H9 (cell line): ENCODE results near the gene MEP1A. TPM values are rescaled to one million over a fixed set of nuclear protein-coding genes. Genes with fewer than 3 reads are reported as not detected.
A peak's percentile ranks its signal among the peaks of the same experiment; 100 is the strongest.

Source experiments
- DNase-seq: peaks from one replicate; pipeline ENCODE4 v3.0.0-alpha.2; 2017
- H2AFZ ChIP-seq: one replicate; pipeline ENCODE4 v1.6.1; 2013; ENCODE audit warnings: mild to moderate bottlenecking, low read length, control low read depth, moderate library complexity
- H2AK5ac ChIP-seq: 2 replicates; pipeline ENCODE4 v1.6.1; 2013; ENCODE audit warnings: low read length, control low read depth, mixed read lengths; ENCODE audit not compliant: insufficient read length
- H2BK120ac ChIP-seq: one replicate; pipeline ENCODE4 v1.6.1; 2013; ENCODE audit warnings: low read depth, mild to moderate bottlenecking, low read length, control low read depth, inconsistent platforms; ENCODE audit not compliant: poor library complexity, severe bottlenecking
- H2BK12ac ChIP-seq: 2 replicates; pipeline ENCODE4 v1.6.1; 2013; ENCODE audit warnings: low read length, control low read depth, mixed read lengths, low read depth; ENCODE audit not compliant: insufficient read length
- H2BK15ac ChIP-seq: 2 replicates; pipeline ENCODE4 v1.6.1; 2013; ENCODE audit warnings: low read depth, low read length, control low read depth
- H2BK20ac ChIP-seq: one replicate; pipeline ENCODE4 v1.6.1; 2013; ENCODE audit warnings: low read depth, mild to moderate bottlenecking, low read length, control low read depth, inconsistent platforms; ENCODE audit not compliant: poor library complexity, severe bottlenecking
- H2BK5ac ChIP-seq: 2 replicates; pipeline ENCODE4 v1.6.1; 2013; ENCODE audit warnings: low read length, control low read depth, mixed read lengths; ENCODE audit not compliant: insufficient read length
- H3K14ac ChIP-seq: 2 replicates; pipeline ENCODE4 v1.6.1; 2013; ENCODE audit warnings: low read length, control low read depth; ENCODE audit not compliant: insufficient read depth
- H3K18ac ChIP-seq: 2 replicates; pipeline ENCODE4 v1.6.1; 2013; ENCODE audit warnings: low read depth, mild to moderate bottlenecking, mixed read lengths, low read length, control low read depth; ENCODE audit not compliant: insufficient read length
- H3K23ac ChIP-seq: 2 replicates; pipeline ENCODE4 v1.6.1; 2013; ENCODE audit warnings: low read length, control low read depth, mixed read lengths, low read depth; ENCODE audit not compliant: insufficient read length
- H3K23me2 ChIP-seq: 2 replicates; pipeline ENCODE4 v1.6.1; 2013; ENCODE audit warnings: low read depth, mild to moderate bottlenecking, mixed read lengths, low read length, control low read depth; ENCODE audit not compliant: insufficient read length, poor library complexity, severe bottlenecking
- H3K27ac ChIP-seq: 2 replicates; pipeline ENCODE4 v1.5.1; 2013; ENCODE audit warnings: low read length, control low read depth, mixed read lengths, low read depth; ENCODE audit not compliant: insufficient read length
- H3K27me3 ChIP-seq: 2 replicates; pipeline ENCODE4 v1.6.1; 2013; ENCODE audit warnings: low read length, control low read depth, inconsistent platforms; ENCODE audit not compliant: insufficient read depth
- H3K4ac ChIP-seq: 2 replicates; pipeline ENCODE4 v1.6.1; 2013; ENCODE audit warnings: low read depth, mild to moderate bottlenecking, control low read depth, inconsistent platforms, low read length, moderate library complexity
- H3K4me1 ChIP-seq: 2 replicates; pipeline ENCODE4 v1.6.1; 2013; ENCODE audit warnings: low read length, control low read depth, inconsistent platforms; ENCODE audit not compliant: insufficient read depth
- H3K4me2 ChIP-seq: 2 replicates; pipeline ENCODE4 v1.6.1; 2013; ENCODE audit warnings: low read length, control low read depth, mixed read lengths; ENCODE audit not compliant: insufficient read length, insufficient read depth
- H3K56ac ChIP-seq: 2 replicates; pipeline ENCODE4 v1.6.1; 2013; ENCODE audit warnings: low read depth, mild to moderate bottlenecking, mixed read lengths, low read length, control low read depth; ENCODE audit not compliant: insufficient read length
- H3K79me1 ChIP-seq: 2 replicates; pipeline ENCODE4 v1.6.1; 2013; ENCODE audit warnings: low read depth, mild to moderate bottlenecking, moderate library complexity, low read length, control low read depth, inconsistent platforms; ENCODE audit not compliant: insufficient read depth, poor library complexity, severe bottlenecking
- H3K79me2 ChIP-seq: 2 replicates; pipeline ENCODE4 v1.6.1; 2013; ENCODE audit warnings: low read length, control low read depth, inconsistent platforms; ENCODE audit not compliant: insufficient read depth
- H3K9ac ChIP-seq: 2 replicates; pipeline ENCODE4 v1.6.1; 2013; ENCODE audit warnings: low read length, control low read depth, mixed read lengths; ENCODE audit not compliant: insufficient read length; ENCODE audit errors: extremely low read depth
- H3K9me3 ChIP-seq: one replicate; pipeline ENCODE4 v1.6.1; 2013; ENCODE audit warnings: low read depth, low read length, inconsistent platforms; ENCODE audit not compliant: control insufficient read depth
- H3T11ph ChIP-seq: one replicate; pipeline ENCODE4 v1.6.1; 2013; ENCODE audit warnings: mild to moderate bottlenecking, low read length, control low read depth, inconsistent platforms
- H4K20me1 ChIP-seq: one replicate; pipeline ENCODE4 v1.6.1; 2013; ENCODE audit not compliant: control insufficient read depth, insufficient read length, insufficient read depth
- H4K5ac ChIP-seq: 2 replicates; pipeline ENCODE4 v1.6.1; 2013; ENCODE audit warnings: low read depth, mild to moderate bottlenecking, mixed read lengths, low read length, control low read depth; ENCODE audit not compliant: insufficient read length
- H4K8ac ChIP-seq: replicated peaks from 2 replicates; pipeline ENCODE4 v1.6.1; 2013; ENCODE audit warnings: low read length, control low read depth, mixed read lengths, low read depth; ENCODE audit not compliant: insufficient read length
- H4K91ac ChIP-seq: 2 replicates; pipeline ENCODE4 v1.6.1; 2013; ENCODE audit warnings: low read depth, mild to moderate bottlenecking, moderate library complexity, mixed read lengths, low read length, control low read depth; ENCODE audit not compliant: insufficient read length
- H3K27ac Mint-ChIP-seq, 3 experiments: 2 replicates in 2 of 3; 3 replicates in 1 of 3; pipeline ENCODE4 v1.8.0; 2020 to 2021; ENCODE audit warnings: mixed read lengths in 3 of 3, mild to moderate bottlenecking in 1 of 3, moderate library complexity in 1 of 3
- H3K27me3 Mint-ChIP-seq: 2 replicates; pipeline ENCODE4 v1.8.0; 2021; ENCODE audit warnings: low read depth, mild to moderate bottlenecking, moderate library complexity, mixed read lengths
- H3K36me3 Mint-ChIP-seq, 3 experiments: 2 replicates in 2 of 3; 3 replicates in 1 of 3; pipeline ENCODE4 v1.8.0; 2020 to 2021; ENCODE audit warnings: low read depth in 3 of 3, mixed read lengths in 3 of 3; ENCODE audit not compliant: insufficient read depth in 1 of 3
- H3K4me1 Mint-ChIP-seq, 2 experiments: 2 replicates each; pipeline ENCODE4 v1.8.0; 2020; ENCODE audit warnings: mixed read lengths in 2 of 2
- H3K4me3 Mint-ChIP-seq, 2 experiments: 2 replicates in 1 of 2; 3 replicates in 1 of 2; pipeline ENCODE4 v1.8.0; 2020 to 2021; ENCODE audit warnings: mild to moderate bottlenecking in 2 of 2, mixed read lengths in 2 of 2, moderate library complexity in 1 of 2
- H3K9me3 Mint-ChIP-seq, 2 experiments: 2 replicates in 1 of 2; 3 replicates in 1 of 2; pipeline ENCODE4 v1.8.0; 2020; ENCODE audit warnings: mild to moderate bottlenecking in 2 of 2, mixed read lengths in 2 of 2, moderate library complexity in 1 of 2
- WGBS: extraction: QIAGEN DNeasy Blood & Tissue Kit; methylation state at CpG from one replicate; pipeline ENCODE4 v1.1.7; 2013; ENCODE audit warnings: missing lambda C conversion rate, low lambda C conversion rate, mixed read lengths; ENCODE audit not compliant: insufficient read length; ENCODE audit errors: extremely low coverage; 5-methylcytosine and 5-hydroxymethylcytosine counted together
- total RNA-seq: library from RNA; stranded (reverse); gene quantifications from 2 replicates; pipeline ENCODE4 v1.2.1, GENCODE V29; 2021
- TF ChIP-seq, protein P1 (sequence below): fragments of 200-600 bp; sonication (generic); conservative IDR thresholded peaks from 3 replicates; pipeline ENCODE4 v1.8.0; 2021; ENCODE audit warnings: antibody characterized with exemption, mild to moderate bottlenecking

Gene MEP1A
- total RNA-seq, 1 experiment from 2014 or later, result not detected

DNA sequence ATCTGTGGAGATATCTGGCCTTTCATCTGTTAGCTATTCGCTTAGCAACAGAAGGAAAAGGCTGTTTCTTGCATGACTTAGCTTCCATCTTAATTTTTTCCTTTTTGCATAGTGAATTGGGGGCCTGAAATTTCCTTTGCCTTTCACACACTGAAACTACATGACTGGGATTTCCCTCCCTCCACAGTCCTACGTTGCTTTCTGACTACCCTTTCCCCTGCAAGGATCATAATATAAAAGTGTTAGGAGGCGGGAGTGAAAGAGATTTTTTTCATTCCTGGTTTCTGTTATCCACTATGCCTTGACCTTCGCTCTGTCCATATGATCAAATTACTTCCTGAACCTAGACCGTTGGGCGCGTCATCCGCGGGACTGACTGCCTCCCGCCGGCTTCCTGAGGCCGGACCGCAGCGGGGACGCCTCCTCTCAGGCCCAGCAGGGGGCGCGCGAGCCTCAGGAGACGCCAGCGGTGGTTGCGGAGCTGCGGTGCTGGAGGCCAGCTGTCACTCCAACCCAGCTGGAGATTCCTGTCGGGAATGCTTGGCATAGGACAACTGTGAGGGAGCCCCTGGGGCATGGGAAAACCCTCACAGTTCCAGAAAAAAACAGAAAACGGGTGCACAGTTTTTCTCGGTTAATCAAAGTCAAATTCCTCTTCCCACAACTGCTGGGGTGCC lies 55.6 kb downstream of the MEP1A start:
- H3K79me1 ChIP-seq, result no peaks in the 10 kb centered on the region
- H3K9me3 ChIP-seq, result no peaks in the 10 kb centered on the region
- H3K9ac ChIP-seq, result no peak overlapping the region
- H3K23ac ChIP-seq, result no peak overlapping the region
- H4K8ac ChIP-seq, result no peak overlapping the region
- H2BK15ac ChIP-seq, result no peak overlapping the region
- no peaks in the 10 kb centered on the region; a peak in 1 of 7 replicates for H3K36me3 Mint-ChIP-seq
- no CpG with 5 or more reads among the region's 25 CpGs for WGBS
- no peak overlapping the region for H2BK12ac ChIP-seq
- no peak overlapping the region for H4K5ac ChIP-seq
- H3K4me1 ChIP-seq, result no peaks in the 10 kb centered on the region; the same call in 1 of the 2 replicates
- no peak overlapping the region for H3K4ac ChIP-seq
- no peak overlapping the region for H3K18ac ChIP-seq
- no peak overlapping the region for H3K14ac ChIP-seq
- no peak overlapping the region for H2AK5ac ChIP-seq
- no peaks in the 10 kb centered on the region for H3K27me3 ChIP-seq
- peak overlapping the region; percentile 35 to 50 for H3K4me3 Mint-ChIP-seq
- peaks cover 0 to 3% of the 10 kb centered on the region in 2 experiments; a peak in 2 of 5 replicates for H3K9me3 Mint-ChIP-seq
- H4K20me1 ChIP-seq, result no peaks in the 10 kb centered on the region
- no peak overlapping the region for H3T11ph ChIP-seq
- H3K4me1 Mint-ChIP-seq, result peaks cover 9 to 14% of the 10 kb centered on the region in 2 experiments
- peak overlapping the region; percentile 25 for H3K4me2 ChIP-seq
- H3K27ac Mint-ChIP-seq, result no peak overlapping the region; a peak in 1 of 7 replicates
- H2BK5ac ChIP-seq, result no peak overlapping the region
- no peak overlapping the region for H2BK20ac ChIP-seq
- TF ChIP-seq, protein P1, sequence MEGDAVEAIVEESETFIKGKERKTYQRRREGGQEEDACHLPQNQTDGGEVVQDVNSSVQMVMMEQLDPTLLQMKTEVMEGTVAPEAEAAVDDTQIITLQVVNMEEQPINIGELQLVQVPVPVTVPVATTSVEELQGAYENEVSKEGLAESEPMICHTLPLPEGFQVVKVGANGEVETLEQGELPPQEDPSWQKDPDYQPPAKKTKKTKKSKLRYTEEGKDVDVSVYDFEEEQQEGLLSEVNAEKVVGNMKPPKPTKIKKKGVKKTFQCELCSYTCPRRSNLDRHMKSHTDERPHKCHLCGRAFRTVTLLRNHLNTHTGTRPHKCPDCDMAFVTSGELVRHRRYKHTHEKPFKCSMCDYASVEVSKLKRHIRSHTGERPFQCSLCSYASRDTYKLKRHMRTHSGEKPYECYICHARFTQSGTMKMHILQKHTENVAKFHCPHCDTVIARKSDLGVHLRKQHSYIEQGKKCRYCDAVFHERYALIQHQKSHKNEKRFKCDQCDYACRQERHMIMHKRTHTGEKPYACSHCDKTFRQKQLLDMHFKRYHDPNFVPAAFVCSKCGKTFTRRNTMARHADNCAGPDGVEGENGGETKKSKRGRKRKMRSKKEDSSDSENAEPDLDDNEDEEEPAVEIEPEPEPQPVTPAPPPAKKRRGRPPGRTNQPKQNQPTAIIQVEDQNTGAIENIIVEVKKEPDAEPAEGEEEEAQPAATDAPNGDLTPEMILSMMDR, result peak; percentile 97
- H3K27ac ChIP-seq, result no peak overlapping the region
- H2AFZ ChIP-seq, result no peak overlapping the region
- no peak overlapping the region for H3K56ac ChIP-seq
- peaks cover 13% of the 10 kb centered on the region for H3K27me3 Mint-ChIP-seq
- no peak overlapping the region for H2BK120ac ChIP-seq
- no peaks in the 10 kb centered on the region for H3K79me2 ChIP-seq
- no peaks in the 10 kb centered on the region for H3K23me2 ChIP-seq
- DNase-seq, result peak; percentile 91
- no peak overlapping the region for H4K91ac ChIP-seq
